Liver (tissue), 9 donors: ENCODE results near the gene LDLRAD1. TPM values are rescaled to one million over a fixed set of nuclear protein-coding genes. Genes with fewer than 3 reads are reported as not detected.

ENCODE experiments used
- DNase-seq: peaks from one replicate; pipeline ENCODE4 v3.0.0-alpha.2; 2017; ENCODE audit warnings: low spot score
- H3K27ac ChIP-seq, 2 donors: one replicate each; pipeline ENCODE4 v1.7.0; 2013; ENCODE audit warnings: inconsistent platforms in 2 of 2, low read length in 2 of 2, control low read depth in 1 of 2, low read depth in 1 of 2, mild to moderate bottlenecking in 1 of 2
- H3K27me3 ChIP-seq, 4 donors: one replicate each; pipeline versions ENCODE4 v1.6.1 to v1.7.0; 2013; ENCODE audit warnings: low read length in 3 of 4, inconsistent platforms in 1 of 4, mild to moderate bottlenecking in 1 of 4, moderate library complexity in 1 of 4; ENCODE audit not compliant: control insufficient read depth in 4 of 4, insufficient read depth in 4 of 4
- H3K36me3 ChIP-seq, 4 donors: one replicate each; pipeline versions ENCODE4 v1.6.1 to v1.7.0; 2013; ENCODE audit warnings: low read length in 3 of 4, mild to moderate bottlenecking in 3 of 4, low read depth in 1 of 4, moderate library complexity in 1 of 4; ENCODE audit not compliant: control insufficient read depth in 4 of 4, insufficient read depth in 3 of 4
- H3K4me1 ChIP-seq, 4 donors: one replicate each; pipeline versions ENCODE4 v1.6.1 to v1.7.0; 2013; ENCODE audit warnings: low read length in 3 of 4, mild to moderate bottlenecking in 3 of 4, moderate library complexity in 1 of 4; ENCODE audit not compliant: control insufficient read depth in 4 of 4, insufficient read depth in 4 of 4
- H3K4me3 ChIP-seq, 3 donors: one replicate each; pipeline versions ENCODE4 v1.6.1 to v1.7.0; 2013; ENCODE audit warnings: low read length in 3 of 3, control low read depth in 1 of 3, low read depth in 1 of 3, mild to moderate bottlenecking in 1 of 3
- H3K9ac ChIP-seq, 2 donors: one replicate each; pipeline ENCODE4 v1.7.0; 2013; ENCODE audit warnings: low read length in 2 of 2, mild to moderate bottlenecking in 2 of 2, moderate library complexity in 2 of 2, control low read depth in 1 of 2, low read depth in 1 of 2
- H3K9me3 ChIP-seq, 4 donors: one replicate each; pipeline versions ENCODE4 v1.6.1 to v1.7.0; 2013; ENCODE audit warnings: low read length in 3 of 4; ENCODE audit not compliant: control insufficient read depth in 4 of 4
- ATF3 ChIP-seq: IDR thresholded peaks from 2 replicates; pipeline ENCODE4 v1.6.1; 2016; ENCODE audit warnings: antibody characterized with exemption
- CTCF ChIP-seq: fragments of 150-350 bp; IDR thresholded peaks from 2 replicates; pipeline ENCODE4 v1.5.1; 2017; ENCODE audit warnings: improper control_type of control experiment, low read depth, low read length; ENCODE audit not compliant: missing input control
- EGR1 ChIP-seq, 2 donors: IDR thresholded peaks; 2 replicates each; pipeline ENCODE4 v1.6.1; 2016 to 2018; ENCODE audit warnings: antibody characterized with exemption in 2 of 2, low read depth in 2 of 2
- FOXA1 ChIP-seq: IDR thresholded peaks from 2 replicates; pipeline ENCODE4 v1.6.1; 2016; ENCODE audit warnings: antibody characterized with exemption
- FOXA2 ChIP-seq: IDR thresholded peaks from 2 replicates; pipeline ENCODE4 v1.6.1; 2016; ENCODE audit warnings: antibody characterized with exemption
- GABPA ChIP-seq, 2 donors: IDR thresholded peaks in 1 of 2; conservative IDR thresholded peaks in 1 of 2; 2 replicates each; pipeline ENCODE4 v1.6.1; 2016; ENCODE audit warnings: antibody characterized with exemption in 2 of 2, mild to moderate bottlenecking in 1 of 2, moderate library complexity in 1 of 2
- HNF4A ChIP-seq, 2 donors: conservative IDR thresholded peaks; 2 replicates each; pipeline ENCODE4 v1.6.1; 2016; ENCODE audit warnings: antibody characterized with exemption in 2 of 2, mild to moderate bottlenecking in 2 of 2
- HNF4G ChIP-seq: IDR thresholded peaks from 2 replicates; pipeline ENCODE4 v1.6.1; 2016; ENCODE audit warnings: antibody characterized with exemption
- JUND ChIP-seq, 2 donors: IDR thresholded peaks; 2 replicates each; pipeline ENCODE4 v1.6.1; 2016; ENCODE audit warnings: antibody characterized with exemption in 2 of 2
- MAX ChIP-seq: IDR thresholded peaks from 2 replicates; pipeline ENCODE4 v1.6.1; 2016; ENCODE audit warnings: antibody characterized with exemption
- NR2F2 ChIP-seq: IDR thresholded peaks from 2 replicates; pipeline ENCODE4 v1.6.1; 2016; ENCODE audit warnings: antibody characterized with exemption
- RAD21 ChIP-seq, 2 donors: IDR thresholded peaks; 2 replicates each; pipeline ENCODE4 v1.6.1; 2016; ENCODE audit warnings: antibody characterized with exemption in 2 of 2, mild to moderate bottlenecking in 2 of 2
- REST ChIP-seq: IDR thresholded peaks from 2 replicates; pipeline ENCODE4 v1.6.1; 2016; ENCODE audit warnings: antibody characterized with exemption, mild to moderate bottlenecking
- RXRA ChIP-seq, 2 donors: IDR thresholded peaks; 2 replicates each; pipeline ENCODE4 v1.6.1; 2017 to 2018; ENCODE audit warnings: antibody characterized with exemption in 2 of 2, mild to moderate bottlenecking in 1 of 2
- SP1 ChIP-seq: IDR thresholded peaks from 2 replicates; pipeline ENCODE4 v1.6.1; 2018; ENCODE audit warnings: antibody characterized with exemption, mild to moderate bottlenecking
- TAF1 ChIP-seq: conservative IDR thresholded peaks from 2 replicates; pipeline ENCODE4 v1.6.1; 2016; ENCODE audit warnings: antibody characterized with exemption, mild to moderate bottlenecking
- YY1 ChIP-seq: IDR thresholded peaks from 2 replicates; pipeline ENCODE4 v1.6.1; 2016; ENCODE audit warnings: antibody characterized with exemption, mild to moderate bottlenecking
- ZBTB33 ChIP-seq: IDR thresholded peaks from 2 replicates; pipeline ENCODE4 v1.6.1; 2016; ENCODE audit warnings: antibody characterized with exemption
- WGBS: extraction: QIAGEN DNeasy Blood & Tissue Kit; methylation state at CpG from one replicate; pipeline ENCODE4 v1.1.7; 2013; 5-methylcytosine and 5-hydroxymethylcytosine counted together
- polyA plus RNA-seq, 2 donors: library from polyadenylated mRNA; stranded (reverse) in 1 of 2; unstranded in 1 of 2; fragments of 200-250 nt in 1 of 2; fragments of >200 nt in 1 of 2; fragmentation: Nextera tagmentation in 1 of 2; extraction: Ambion mirVana in 1 of 2; gene quantifications; one replicate each; pipeline versions ENCODE4 v1.2.1 to v1.2.3, GENCODE V29; 2013 to 2015
- total RNA-seq, 2 donors: library from RNA; depleted of rRNA; stranded (reverse); fragments of >200 nt; gene quantifications; one replicate each; pipeline ENCODE4 v1.2.3, GENCODE V29; 2014
- donor health status: healthy.
- donor health status: healthy.
- donor health status: healthy.
- donor health status: healthy.
- donor health status: healthy.

The LDLRAD1 gene
- total and polyA plus RNA-seq, 4 donors = not detected

- Histone ChIP-seq H3K27me3 (no peaks in the 10 kb centered on the region), H3K4me3 (no peak overlapping the region), H3K9me3 (no peaks in the 10 kb centered on the region), H3K9ac (no peak overlapping the region), H3K36me3 (no peaks in the 10 kb centered on the region), H3K4me1 (no peaks in the 10 kb centered on the region), H3K27ac (no peak overlapping the region)
- 55% methylated on average over 3 of the region's 3 CpGs for WGBS
- no peak for DNase-seq
- TF ChIP-seq RXRA (IDR thresholded peaks at IDR 0.05) = no peak
- TF ChIP-seq ZBTB33 = no peak
- no peak for TF ChIP-seq JUND (IDR thresholded peaks at IDR 0.05)
- TF ChIP-seq HNF4G = no peak
- TF ChIP-seq SP1 = no peak
- no peak for TF ChIP-seq HNF4A (conservative IDR thresholded peaks at IDR 0.05)
- TF ChIP-seq TAF1 = no peak
- TF ChIP-seq RAD21 (IDR thresholded peaks at IDR 0.05) = no peak
- TF ChIP-seq YY1 = no peak
- no peak for TF ChIP-seq FOXA2
- TF ChIP-seq EGR1 (IDR thresholded peaks at IDR 0.05; ENCODE audit: low read depth in 2 of 2) = no peak
- no peak for TF ChIP-seq GABPA (IDR thresholded peaks at IDR 0.05 in 1 of 2, conservative IDR thresholded peaks at IDR 0.05 in 1 of 2)
Observed at GRCh38 chr1:54001591-54001990, 16.4 kb downstream of the LDLRAD1 start.

- Histone ChIP-seq H3K9me3 (no peaks in the 10 kb centered on the region), H3K9ac (no peak overlapping the region), H3K36me3 (no peaks in the 10 kb centered on the region), H3K27ac (no peak overlapping the region), H3K27me3 (no peaks in the 10 kb centered on the region), H3K4me3 (no peak overlapping the region), H3K4me1 (no peaks in the 10 kb centered on the region)
- DNase-seq = no peak
- TF ChIP-seq CTCF (no peak), SP1 (no peak), FOXA1 (no peak), REST (no peak), GABPA (IDR thresholded peaks at IDR 0.05 in 1 of 2, conservative IDR thresholded peaks at IDR 0.05 in 1 of 2) (no peak), ATF3 (no peak), RAD21 (IDR thresholded peaks at IDR 0.05) (no peak), ZBTB33 (no peak), HNF4G (no peak), NR2F2 (no peak), EGR1 (IDR thresholded peaks at IDR 0.05; ENCODE audit: low read depth in 2 of 2) (no peak), MAX (no peak), TAF1 (no peak), HNF4A (conservative IDR thresholded peaks at IDR 0.05) (no peak), FOXA2 (no peak), YY1 (no peak), RXRA (IDR thresholded peaks at IDR 0.05) (no peak), JUND (IDR thresholded peaks at IDR 0.05) (no peak)
Observed at GRCh38 chr1:53999920-54000319, 18.1 kb downstream of the LDLRAD1 start.
